ELF-1 (cell line): ENCODE results near the gene PDZRN3.

Experiments used
- DNase-seq: peaks from one replicate; pipeline ENCODE4 v3.0.0-alpha.2; 2016; ENCODE audit warnings: low read depth, low spot score

Gene PDZRN3

GRCh38 chr3:73556520-73557372 lies 68.0 kb downstream of the PDZRN3 start:
- DNase-seq = peak; percentile 81

- no peak for DNase-seq
These were observed 69.7 kb downstream of the PDZRN3 start for GRCh38 chr3:73555076-73555475.

DNA sequence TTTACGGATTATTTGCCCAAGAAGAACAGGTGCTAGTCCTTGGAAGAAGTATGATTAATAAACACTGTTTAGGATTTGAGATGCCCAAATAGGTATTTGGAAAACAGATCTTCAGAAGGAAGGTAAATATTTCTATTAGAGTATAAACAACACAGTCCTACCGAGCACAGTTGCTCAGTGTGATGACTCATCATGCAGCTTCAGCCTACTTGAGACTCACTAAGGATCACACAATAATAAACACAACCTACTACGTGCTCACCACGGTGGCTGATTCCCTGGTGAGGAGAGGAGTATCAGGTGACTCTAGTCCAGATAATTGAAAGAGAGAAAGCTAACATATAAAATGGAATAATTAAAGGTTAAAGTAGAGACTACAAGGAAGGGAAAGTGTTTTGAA lies 72.0 kb downstream of the PDZRN3 start:
- no peak for DNase-seq

DNA sequence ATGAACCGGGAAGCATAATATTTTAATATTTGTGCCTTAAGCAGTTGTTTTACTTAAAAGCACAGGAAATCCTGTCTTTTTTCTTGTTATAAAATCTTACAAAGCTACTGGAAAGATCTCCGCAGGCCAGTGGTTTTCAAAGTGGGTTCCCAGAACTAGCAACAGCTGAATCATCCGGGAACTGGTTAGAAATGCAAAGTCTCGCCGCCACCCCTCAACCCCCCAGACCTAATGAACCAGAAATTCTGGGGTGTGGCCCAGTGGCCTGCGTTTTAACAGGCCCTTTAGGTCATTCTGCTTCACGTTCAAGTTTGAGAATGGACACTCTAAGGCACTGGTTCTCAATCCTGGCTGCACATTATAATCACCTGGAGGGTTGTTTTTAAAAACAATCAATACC lies 74.7 kb downstream of the PDZRN3 start:
- DNase-seq = no peak

GRCh38 chr3:73549051-73549600 lies 75.6 kb downstream of the PDZRN3 start:
- DNase-seq = no peak

GRCh38 chr3:73548436-73548835 lies 76.3 kb downstream of the PDZRN3 start:
- no peak for DNase-seq

- no peak for DNase-seq
These were observed 77.1 kb downstream of the PDZRN3 start for GRCh38 chr3:73547427-73548248.

GRCh38 chr3:73546961-73547360 lies 77.8 kb downstream of the PDZRN3 start:
- DNase-seq = no peak

DNA sequence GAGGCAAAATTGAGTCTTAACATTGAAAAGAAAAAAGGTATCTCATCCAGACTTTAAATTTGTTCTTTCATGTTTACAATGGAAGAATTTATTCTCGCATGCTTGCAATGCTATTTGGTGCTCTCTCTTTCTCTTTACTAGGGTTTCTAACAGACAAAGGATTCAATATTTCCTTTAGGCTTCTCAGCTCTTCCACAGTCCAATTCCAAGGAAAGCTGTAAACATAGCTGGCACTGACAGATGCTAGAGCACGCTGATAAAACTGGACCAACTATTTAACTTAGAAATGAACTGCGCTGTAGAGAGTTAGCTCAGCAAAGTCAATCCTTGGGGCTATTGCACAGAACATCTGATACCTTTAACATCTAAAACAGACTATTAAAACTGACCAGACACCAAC lies 81.3 kb downstream of the PDZRN3 start:
- DNase-seq = no peak

DNA sequence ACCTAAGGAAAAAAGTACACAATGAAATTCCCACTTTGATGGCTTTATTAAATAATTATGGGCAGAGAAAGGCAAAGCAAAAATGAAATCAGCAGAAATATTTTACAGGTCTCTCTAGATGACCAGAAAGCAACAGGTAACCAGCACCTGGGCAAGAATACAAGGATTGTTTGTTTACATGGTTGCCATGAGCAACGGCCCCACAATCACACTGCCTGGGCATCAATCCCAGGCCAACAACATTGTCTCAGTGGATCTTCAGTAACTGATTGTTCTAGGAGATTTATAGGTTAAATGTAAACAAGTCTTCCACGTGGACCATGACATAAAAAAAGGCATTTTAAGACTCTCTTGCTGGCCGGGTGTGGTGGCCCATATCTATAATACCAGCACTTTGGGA lies 82.6 kb downstream of the PDZRN3 start:
- DNase-seq = no peak

- DNase-seq = no peak
These were observed 83.6 kb downstream of the PDZRN3 start for GRCh38 chr3:73540969-73541740.

DNA sequence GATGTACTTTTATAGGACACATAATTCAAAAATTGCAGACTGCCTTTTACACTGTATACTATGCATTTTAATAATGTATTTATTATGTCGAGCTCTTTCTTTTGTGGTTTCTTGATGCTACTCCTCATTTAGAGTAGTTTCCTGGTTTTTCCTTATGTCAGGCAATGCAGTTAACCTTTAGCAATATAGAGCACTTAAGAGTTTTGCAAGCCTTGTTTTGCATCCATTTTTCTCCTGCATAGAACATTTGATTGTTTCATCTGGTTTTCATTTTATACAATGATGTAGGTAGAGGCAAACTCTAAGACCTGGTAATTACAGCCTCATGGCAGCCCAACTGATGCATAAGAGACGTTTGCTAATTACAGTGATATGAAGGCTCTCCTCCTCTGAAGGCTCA lies 86.3 kb downstream of the PDZRN3 start:
- DNase-seq = no peak

GRCh38 chr3:73536952-73537351 lies 87.8 kb downstream of the PDZRN3 start:
- no peak for DNase-seq

GRCh38 chr3:73536336-73536895 lies 88.3 kb downstream of the PDZRN3 start:
- DNase-seq = no peak

- DNase-seq = no peak
These were observed 88.8 kb downstream of the PDZRN3 start for GRCh38 chr3:73535931-73536330.

DNA sequence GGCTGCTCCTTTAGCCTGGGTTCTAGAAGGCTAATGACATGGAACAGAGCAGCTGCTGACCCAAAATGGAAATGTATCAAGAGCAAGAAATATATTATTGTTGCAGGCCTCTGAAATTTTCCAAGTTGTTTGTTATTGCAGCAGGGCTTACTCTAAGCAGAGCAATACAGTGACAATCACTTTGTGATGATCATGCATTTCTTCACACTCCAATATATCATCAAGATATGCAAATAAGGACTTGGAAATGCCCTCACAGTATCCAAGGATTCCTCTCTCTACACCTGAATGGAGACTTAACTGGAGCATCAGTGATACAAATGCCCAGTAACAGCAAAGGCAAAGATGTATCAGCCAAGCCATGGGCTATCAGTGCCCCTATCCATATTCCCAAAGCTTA lies 89.6 kb downstream of the PDZRN3 start:
- DNase-seq = no peak

- DNase-seq = no peak
These were observed 94.7 kb downstream of the PDZRN3 start for GRCh38 chr3:73530022-73530396.

DNA sequence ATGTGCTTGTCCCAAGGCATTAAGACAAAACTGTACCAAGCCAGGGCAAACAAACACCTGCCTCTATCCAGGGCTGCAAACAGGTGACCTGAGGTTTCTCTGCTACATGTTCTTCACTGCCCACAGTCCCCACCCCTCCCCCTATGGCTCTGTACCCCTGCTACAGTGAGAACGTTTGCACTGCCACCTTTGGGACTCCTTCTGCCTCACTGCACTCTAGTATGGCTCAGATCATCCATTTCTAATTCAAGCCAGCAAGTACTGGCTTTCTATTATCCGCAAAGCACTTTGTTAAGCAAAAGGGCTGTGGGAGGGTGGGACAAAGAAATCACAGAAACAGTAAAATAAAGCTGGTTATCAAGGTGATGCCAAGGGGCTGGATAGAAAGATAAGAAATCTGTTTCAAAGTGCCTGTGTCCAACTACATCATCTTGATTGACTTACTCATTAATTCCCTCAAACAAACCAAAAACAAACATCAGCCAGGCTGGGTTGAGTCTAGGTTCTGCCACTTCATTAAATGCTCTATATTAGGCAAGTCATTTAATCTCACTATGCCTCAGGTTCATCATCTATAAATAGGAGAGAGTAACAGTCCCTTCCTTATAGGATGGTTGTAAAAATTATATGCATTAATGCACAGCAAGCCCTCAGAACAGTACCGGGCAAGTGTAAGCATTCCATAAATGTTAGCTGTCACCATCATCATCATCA lies 95.3 kb downstream of the PDZRN3 start:
- no peak for DNase-seq

GRCh38 chr3:73525591-73525990 lies 99.2 kb downstream of the PDZRN3 start:
- DNase-seq = no peak

- DNase-seq = no peak
These were observed 101.1 kb downstream of the PDZRN3 start for GRCh38 chr3:73523661-73524060.
